NB4 (cell line): ENCODE data around the gene SLC9A4.

ENCODE experiments used
- TF ChIP-seq, protein P1 (sequence below): IDR thresholded peaks from one replicate; pipeline ENCODE4 v1.5.1; 2012; ENCODE audit warnings: low read depth, low read length
- TF ChIP-seq, protein P2 (sequence below): IDR thresholded peaks from 2 replicates; pipeline ENCODE4 v1.6.1; 2011; ENCODE audit warnings: low read depth, low read length

DNA sequence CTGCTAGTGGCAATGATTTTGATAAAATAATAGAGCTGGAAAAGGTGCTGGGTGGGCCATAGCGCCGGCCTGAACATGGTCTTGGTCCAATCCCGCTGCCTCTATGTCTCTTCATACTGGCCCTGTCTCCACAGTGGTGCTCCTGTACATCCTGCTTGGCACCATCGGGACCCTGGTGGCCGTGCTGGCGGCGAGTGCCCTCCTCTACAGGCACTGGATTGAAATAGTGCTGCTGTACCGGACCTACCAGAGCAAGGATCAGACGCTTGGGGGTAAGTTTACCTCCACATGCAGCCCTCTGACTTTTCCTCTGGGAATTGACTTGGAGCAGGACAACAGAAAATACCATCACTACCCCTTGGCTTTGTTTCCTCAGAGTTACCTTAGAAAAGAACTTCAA, 26.1 kb upstream of the SLC9A4 start:
- TF ChIP-seq, protein P1, sequence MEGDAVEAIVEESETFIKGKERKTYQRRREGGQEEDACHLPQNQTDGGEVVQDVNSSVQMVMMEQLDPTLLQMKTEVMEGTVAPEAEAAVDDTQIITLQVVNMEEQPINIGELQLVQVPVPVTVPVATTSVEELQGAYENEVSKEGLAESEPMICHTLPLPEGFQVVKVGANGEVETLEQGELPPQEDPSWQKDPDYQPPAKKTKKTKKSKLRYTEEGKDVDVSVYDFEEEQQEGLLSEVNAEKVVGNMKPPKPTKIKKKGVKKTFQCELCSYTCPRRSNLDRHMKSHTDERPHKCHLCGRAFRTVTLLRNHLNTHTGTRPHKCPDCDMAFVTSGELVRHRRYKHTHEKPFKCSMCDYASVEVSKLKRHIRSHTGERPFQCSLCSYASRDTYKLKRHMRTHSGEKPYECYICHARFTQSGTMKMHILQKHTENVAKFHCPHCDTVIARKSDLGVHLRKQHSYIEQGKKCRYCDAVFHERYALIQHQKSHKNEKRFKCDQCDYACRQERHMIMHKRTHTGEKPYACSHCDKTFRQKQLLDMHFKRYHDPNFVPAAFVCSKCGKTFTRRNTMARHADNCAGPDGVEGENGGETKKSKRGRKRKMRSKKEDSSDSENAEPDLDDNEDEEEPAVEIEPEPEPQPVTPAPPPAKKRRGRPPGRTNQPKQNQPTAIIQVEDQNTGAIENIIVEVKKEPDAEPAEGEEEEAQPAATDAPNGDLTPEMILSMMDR, result no peak
- TF ChIP-seq, protein P2, sequence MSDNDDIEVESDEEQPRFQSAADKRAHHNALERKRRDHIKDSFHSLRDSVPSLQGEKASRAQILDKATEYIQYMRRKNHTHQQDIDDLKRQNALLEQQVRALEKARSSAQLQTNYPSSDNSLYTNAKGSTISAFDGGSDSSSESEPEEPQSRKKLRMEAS, result no peak
